Measurements from ENCODE around the gene ZFYVE9.

DNA sequence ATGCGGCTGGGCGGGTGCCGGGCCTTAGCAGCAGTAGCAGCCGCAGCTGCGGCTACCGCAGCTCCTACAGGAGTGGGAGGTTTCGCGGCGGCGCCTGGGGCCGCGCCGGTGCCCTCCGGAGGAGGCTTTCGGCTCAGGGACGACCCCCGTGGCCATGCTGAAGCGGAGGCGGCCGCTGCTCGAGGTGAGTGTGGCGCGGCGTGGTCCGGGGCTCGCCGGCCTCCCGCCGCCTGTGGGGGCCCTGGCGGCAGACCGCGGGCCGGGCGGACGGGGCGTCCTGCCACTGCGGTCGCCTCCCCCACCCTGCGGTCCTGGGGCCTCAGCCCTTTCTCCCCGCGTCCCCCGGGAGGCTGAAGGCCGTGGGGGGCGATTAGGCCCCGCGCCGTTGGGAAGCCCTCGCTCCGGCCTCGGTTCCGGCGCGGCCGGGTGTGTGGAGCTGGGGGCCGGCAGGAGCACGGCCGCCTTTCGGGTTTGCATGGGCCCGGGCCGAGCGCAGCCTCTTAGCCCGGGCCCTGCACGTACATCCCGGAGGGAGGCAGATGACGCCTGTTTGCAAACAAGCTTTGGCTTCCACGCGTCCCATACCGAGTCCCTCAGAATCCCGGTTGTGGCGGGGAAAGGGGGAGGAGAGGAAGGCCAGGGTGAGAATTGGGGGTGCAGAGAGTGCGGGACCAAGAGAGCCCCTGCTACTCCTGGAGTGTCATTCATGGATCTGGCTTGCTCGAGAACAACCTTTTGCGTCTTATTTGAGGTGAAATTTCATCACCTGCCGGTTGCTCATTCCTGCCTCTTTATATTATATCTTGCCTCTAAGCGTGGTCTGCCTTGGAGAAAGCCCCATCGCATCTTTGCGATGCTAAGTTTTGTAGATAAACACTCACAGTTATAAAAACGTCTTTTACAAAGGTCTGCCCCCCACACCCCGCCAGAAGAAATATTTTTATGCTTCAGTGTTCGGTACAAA lies 613 bp downstream of the ZFYVE9 start:
- no peak for TF ChIP-seq EZH2 (IDR thresholded peaks at IDR 0.05)
- TF ChIP-seq POLR2A (IDR thresholded peaks at IDR 0.05; ENCODE audit: borderline replicate concordance, extremely low read depth, insufficient read depth, insufficient read length) = no peak

Measured in HCT116 (cell line).